VCaP (cell line): ENCODE results near the gene TTLL11.

Experiments
- H3K27ac ChIP-seq: fragments of 450-650 bp; 2 replicates; pipeline ENCODE4 v1.5.1; 2017
- TF ChIP-seq, protein P1 (sequence below): fragments of 450-650 bp; conservative IDR thresholded peaks from 2 replicates; pipeline ENCODE4 v1.5.1; 2017; ENCODE audit warnings: mild to moderate bottlenecking, moderate library complexity

The TTLL11 gene

DNA sequence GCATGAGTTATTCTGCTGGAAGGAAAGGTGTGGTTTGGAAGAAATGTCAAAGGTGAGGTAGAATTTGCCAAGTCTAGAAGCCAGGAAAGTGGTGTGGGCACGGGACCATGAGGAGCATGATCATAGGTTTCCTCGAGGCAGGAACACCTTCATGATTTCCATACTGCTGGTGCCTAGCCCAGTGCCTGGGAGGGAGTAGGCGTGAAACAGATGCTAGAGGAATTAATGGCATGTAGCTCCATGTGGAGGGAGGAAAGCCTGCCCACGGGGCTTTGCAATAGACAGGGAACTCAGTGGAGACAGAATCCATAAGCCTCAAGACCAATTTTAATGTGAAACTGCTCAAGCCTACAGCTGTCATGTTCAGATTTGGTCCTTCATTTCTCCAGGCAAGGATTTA is 35.1 kb downstream of the TTLL11 start:
- TF ChIP-seq, protein P1, sequence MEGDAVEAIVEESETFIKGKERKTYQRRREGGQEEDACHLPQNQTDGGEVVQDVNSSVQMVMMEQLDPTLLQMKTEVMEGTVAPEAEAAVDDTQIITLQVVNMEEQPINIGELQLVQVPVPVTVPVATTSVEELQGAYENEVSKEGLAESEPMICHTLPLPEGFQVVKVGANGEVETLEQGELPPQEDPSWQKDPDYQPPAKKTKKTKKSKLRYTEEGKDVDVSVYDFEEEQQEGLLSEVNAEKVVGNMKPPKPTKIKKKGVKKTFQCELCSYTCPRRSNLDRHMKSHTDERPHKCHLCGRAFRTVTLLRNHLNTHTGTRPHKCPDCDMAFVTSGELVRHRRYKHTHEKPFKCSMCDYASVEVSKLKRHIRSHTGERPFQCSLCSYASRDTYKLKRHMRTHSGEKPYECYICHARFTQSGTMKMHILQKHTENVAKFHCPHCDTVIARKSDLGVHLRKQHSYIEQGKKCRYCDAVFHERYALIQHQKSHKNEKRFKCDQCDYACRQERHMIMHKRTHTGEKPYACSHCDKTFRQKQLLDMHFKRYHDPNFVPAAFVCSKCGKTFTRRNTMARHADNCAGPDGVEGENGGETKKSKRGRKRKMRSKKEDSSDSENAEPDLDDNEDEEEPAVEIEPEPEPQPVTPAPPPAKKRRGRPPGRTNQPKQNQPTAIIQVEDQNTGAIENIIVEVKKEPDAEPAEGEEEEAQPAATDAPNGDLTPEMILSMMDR = no peak
- no peak overlapping the region for H3K27ac ChIP-seq

DNA sequence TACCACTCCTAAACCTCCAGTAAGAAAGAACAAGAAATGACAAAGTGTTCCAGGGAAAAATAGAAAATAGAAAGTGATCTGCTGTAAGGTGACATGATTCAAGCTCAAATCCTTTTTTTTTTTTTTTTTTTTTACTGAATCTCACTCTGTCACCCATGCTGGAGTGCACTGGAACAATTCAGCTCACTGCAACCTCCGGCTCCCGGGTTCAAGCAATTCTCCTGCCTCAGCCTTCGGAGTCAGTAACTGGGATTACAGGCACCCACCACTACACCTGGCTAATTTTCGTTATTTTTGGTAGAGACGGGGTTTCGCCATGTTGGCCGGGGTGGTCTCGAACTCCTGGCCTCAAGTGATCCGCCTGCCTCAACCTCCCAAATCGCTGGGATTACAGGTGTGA is 35.9 kb downstream of the TTLL11 start:
- TF ChIP-seq, protein P1 = no peak
- H3K27ac ChIP-seq = no peak overlapping the region

DNA sequence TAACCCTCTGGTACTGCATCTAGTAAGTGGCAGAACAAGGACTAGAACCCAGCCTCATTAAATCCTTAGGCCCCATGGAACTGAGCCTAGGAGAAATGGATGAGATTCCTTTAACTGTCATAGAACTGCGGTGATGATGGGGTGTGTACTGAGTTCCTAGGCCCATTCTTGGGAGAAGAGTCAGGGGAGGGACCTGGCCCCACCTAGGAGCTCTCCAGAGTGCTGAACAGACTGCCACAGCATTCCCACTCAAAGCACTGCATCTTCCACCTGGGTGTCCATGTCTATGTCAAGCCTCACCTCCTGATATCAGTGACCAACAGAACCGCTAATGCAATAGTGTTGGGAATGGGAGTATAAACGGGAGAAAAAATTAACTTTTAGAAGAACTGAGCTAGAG is 36.6 kb downstream of the TTLL11 start:
- TF ChIP-seq, protein P1 = no peak
- no peak overlapping the region for H3K27ac ChIP-seq

DNA sequence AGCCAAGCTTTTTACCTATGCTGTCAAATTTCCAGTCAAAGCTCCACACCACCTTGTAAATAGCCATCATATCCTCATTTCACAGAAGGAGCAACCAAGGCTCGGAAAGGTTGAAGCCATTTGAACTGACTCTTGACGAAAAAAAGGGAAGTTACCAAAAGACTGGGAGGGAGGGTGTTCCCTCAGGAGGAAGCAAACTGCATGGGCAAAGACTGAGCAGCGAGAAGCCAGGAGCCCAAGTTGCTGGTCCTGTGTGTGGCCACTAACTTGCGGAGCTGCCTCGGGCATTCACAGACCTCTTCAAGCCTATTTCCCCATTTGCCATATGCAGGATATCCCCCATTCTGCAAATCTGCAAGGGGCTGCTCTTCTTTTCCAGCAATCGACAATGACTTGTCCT is 37.4 kb downstream of the TTLL11 start:
- TF ChIP-seq, protein P1 = no peak
- no peak overlapping the region for H3K27ac ChIP-seq

DNA sequence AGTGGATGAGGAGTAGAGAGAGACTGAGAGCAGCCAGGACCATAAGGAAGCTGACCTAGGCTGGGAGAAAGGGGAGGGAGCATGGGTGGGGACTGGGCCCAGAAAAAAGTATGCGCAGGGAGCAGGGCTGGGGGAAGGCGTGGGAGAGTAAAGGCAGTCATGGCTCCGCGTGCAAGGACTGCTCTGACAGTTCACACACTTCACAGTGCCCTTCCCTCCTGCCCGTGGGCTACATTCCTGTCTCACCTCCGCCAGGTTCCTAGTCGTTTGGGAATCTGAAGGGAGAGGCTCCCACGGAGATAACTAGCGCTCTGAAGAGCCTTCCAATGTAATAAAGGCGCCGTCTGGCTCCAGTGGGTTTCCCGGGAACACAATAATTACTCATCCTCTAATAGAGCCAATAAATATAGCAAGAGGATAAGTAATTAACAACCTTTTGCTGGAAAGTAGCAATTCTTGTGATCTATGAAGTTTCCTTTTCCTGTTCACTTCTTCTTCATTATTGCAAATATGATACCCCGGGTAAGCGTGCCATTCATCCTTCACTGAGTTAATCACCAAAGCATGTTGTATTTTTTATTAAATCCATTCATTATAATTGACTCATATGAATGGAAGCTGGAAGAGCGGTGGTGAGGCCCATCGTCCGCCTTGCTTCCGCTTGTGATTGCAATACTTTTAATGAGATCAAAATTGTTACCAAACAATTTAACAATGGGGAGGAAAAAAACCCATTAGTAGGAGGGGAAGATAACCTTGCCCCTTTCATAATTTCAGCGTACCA is 39.3 kb downstream of the TTLL11 start:
- no peak overlapping the region for H3K27ac ChIP-seq
- TF ChIP-seq, protein P1 = no peak

DNA sequence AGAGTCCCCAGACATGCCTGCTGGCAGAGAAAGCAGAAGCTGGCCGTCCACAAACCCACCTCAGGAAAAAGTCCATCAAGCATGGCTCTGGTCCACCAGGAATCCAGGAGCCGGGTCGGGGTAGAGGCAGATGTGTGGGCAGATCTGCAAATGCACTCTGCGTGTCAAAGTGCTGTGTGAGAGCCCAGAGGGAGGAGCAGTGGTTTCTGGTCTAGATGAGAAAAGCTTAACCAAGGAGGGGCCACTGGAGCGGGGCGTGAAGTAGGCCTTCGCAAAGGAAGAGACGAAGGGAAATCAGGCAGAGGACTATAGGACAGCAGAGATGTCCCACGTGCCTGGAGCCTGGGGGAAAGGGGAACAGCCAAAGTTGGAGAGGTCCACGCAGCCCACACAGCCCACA is 40.0 kb downstream of the TTLL11 start:
- no peak overlapping the region for H3K27ac ChIP-seq
- TF ChIP-seq, protein P1 = no peak

DNA sequence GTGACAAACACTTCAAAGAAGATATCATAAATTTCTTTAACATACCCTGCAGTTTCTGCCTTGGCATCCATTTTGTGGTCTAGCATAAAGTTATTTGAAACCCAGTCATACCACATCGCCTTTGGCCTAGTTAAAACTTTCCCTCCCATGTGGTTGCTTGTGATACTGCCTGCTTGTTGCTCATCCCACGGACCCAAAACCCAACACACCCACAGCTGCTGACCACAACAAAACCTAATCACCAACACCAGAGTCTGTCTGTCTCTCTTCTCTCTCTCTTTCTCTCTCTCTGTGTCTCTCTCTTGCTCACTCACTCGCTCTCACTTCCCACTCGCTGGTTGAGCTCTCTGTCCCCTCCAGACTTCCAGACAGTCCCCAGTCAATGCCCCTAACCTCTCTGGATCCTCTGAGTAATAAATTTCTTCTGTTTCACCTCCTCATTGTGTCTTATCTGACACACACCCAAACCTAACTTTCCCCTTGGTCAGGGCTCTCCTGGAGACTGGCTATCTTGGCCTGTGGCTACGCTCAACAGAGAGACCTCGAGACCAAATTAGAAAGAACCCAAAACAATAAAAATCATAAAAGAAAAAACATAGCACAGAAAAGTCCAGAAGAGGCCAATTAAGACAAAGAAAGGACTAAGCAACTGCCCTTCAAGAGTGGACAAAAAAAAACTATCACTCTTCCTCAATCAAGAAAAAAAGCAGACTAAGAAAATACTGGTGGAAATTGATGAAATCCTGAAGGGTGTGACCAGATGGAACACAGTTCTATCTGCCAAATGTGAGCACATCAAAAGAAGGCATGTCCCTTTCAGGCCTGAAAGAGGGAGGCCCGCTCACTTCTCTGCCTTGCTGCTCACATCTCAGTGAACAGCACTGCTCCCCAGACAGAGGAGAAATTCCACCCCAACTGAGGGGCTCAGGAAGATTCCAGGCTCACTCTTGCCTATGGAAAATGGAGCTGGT is 41.5 kb downstream of the TTLL11 start:
- H3K27ac ChIP-seq = no peak overlapping the region
- TF ChIP-seq, protein P1 = no peak
